ES-I3 (cell line): ENCODE measurements around the gene CTNNA2.

Experiments
- H3K36me3 ChIP-seq: 2 replicates; pipeline ENCODE4 v1.6.1; 2013; ENCODE audit warnings: mild to moderate bottlenecking, low read length, control low read depth, moderate library complexity; ENCODE audit not compliant: insufficient read depth
- H3K4me1 ChIP-seq: 2 replicates; pipeline ENCODE4 v1.6.1; 2013; ENCODE audit warnings: mild to moderate bottlenecking, control low read depth, low read length; ENCODE audit not compliant: insufficient read depth
- H3K9ac ChIP-seq: 2 replicates; pipeline ENCODE4 v1.6.1; 2013; ENCODE audit warnings: low read depth, mild to moderate bottlenecking, low read length, moderate library complexity
- H3K9me3 ChIP-seq: 2 replicates; pipeline ENCODE4 v1.6.1; 2013; ENCODE audit warnings: mild to moderate bottlenecking, low read length, moderate library complexity; ENCODE audit not compliant: control insufficient read depth, insufficient read depth

The CTNNA2 gene

GRCh38 chr2:79849949-79850348 is 337.1 kb downstream of the CTNNA2 start:
- Histone ChIP-seq H3K4me1 (no peaks in the 10 kb centered on the region), H3K9me3 (no peaks in the 10 kb centered on the region), H3K9ac (no peak overlapping the region), H3K36me3 (no peaks in the 10 kb centered on the region)

GRCh38 chr2:79850912-79851311 is 338.1 kb downstream of the CTNNA2 start:
- Histone ChIP-seq H3K9ac (no peak overlapping the region), H3K36me3 (no peaks in the 10 kb centered on the region), H3K9me3 (no peaks in the 10 kb centered on the region), H3K4me1 (no peaks in the 10 kb centered on the region)

GRCh38 chr2:79855264-79856006 is 342.6 kb downstream of the CTNNA2 start:
- H3K9me3 ChIP-seq, result no peaks in the 10 kb centered on the region
- no peaks in the 10 kb centered on the region for H3K36me3 ChIP-seq
- H3K9ac ChIP-seq, result no peak overlapping the region
- H3K4me1 ChIP-seq, result no peaks in the 10 kb centered on the region

- H3K36me3 ChIP-seq, result no peaks in the 10 kb centered on the region
- H3K9ac ChIP-seq, result no peak overlapping the region
- H3K4me1 ChIP-seq, result peaks cover 3% of the 10 kb centered on the region; the same call in 1 of the 2 replicates
- H3K9me3 ChIP-seq, result no peaks in the 10 kb centered on the region
Measured at GRCh38 chr2:79857888-79858287, 345.0 kb downstream of the CTNNA2 start.

- Histone ChIP-seq H3K9me3 (no peaks in the 10 kb centered on the region), H3K4me1 (peaks cover 3% of the 10 kb centered on the region; the same call in 1 of the 2 replicates), H3K36me3 (no peaks in the 10 kb centered on the region), H3K9ac (no peak overlapping the region)
Measured at GRCh38 chr2:79860228-79861058, 347.6 kb downstream of the CTNNA2 start.

- H3K4me1 ChIP-seq, result peaks cover 3% of the 10 kb centered on the region; the same call in 1 of the 2 replicates
- H3K9me3 ChIP-seq, result no peaks in the 10 kb centered on the region
- H3K36me3 ChIP-seq, result no peaks in the 10 kb centered on the region
- no peak overlapping the region for H3K9ac ChIP-seq
Measured at GRCh38 chr2:79861059-79861374, 348.2 kb downstream of the CTNNA2 start.

- H3K9me3 ChIP-seq, result no peaks in the 10 kb centered on the region
- peaks cover 3% of the 10 kb centered on the region; the same call in 1 of the 2 replicates for H3K4me1 ChIP-seq
- H3K9ac ChIP-seq, result no peak overlapping the region
- H3K36me3 ChIP-seq, result no peaks in the 10 kb centered on the region
Measured at GRCh38 chr2:79862756-79863155, 349.9 kb downstream of the CTNNA2 start.

GRCh38 chr2:79872656-79873055 is 359.8 kb downstream of the CTNNA2 start:
- Histone ChIP-seq H3K9me3 (no peaks in the 10 kb centered on the region), H3K9ac (no peak overlapping the region), H3K4me1 (no peaks in the 10 kb centered on the region), H3K36me3 (no peaks in the 10 kb centered on the region)

GRCh38 chr2:79874015-79874414 is 361.2 kb downstream of the CTNNA2 start:
- Histone ChIP-seq H3K36me3 (no peaks in the 10 kb centered on the region), H3K4me1 (no peaks in the 10 kb centered on the region), H3K9ac (no peak overlapping the region), H3K9me3 (no peaks in the 10 kb centered on the region)

GRCh38 chr2:79876430-79876829 is 363.6 kb downstream of the CTNNA2 start:
- H3K4me1 ChIP-seq, result no peaks in the 10 kb centered on the region
- H3K9me3 ChIP-seq, result no peaks in the 10 kb centered on the region; the same call in 1 of the 2 replicates
- H3K36me3 ChIP-seq, result no peaks in the 10 kb centered on the region
- H3K9ac ChIP-seq, result no peak overlapping the region

- H3K36me3 ChIP-seq, result no peaks in the 10 kb centered on the region
- H3K9me3 ChIP-seq, result no peaks in the 10 kb centered on the region; the same call in 1 of the 2 replicates
- no peaks in the 10 kb centered on the region for H3K4me1 ChIP-seq
- no peak overlapping the region for H3K9ac ChIP-seq
Measured at GRCh38 chr2:79882548-79882947, 369.7 kb downstream of the CTNNA2 start.

- no peaks in the 10 kb centered on the region for H3K4me1 ChIP-seq
- no peaks in the 10 kb centered on the region for H3K36me3 ChIP-seq
- no peak overlapping the region for H3K9ac ChIP-seq
- H3K9me3 ChIP-seq, result no peaks in the 10 kb centered on the region
Measured at GRCh38 chr2:79887747-79888374, 375.0 kb downstream of the CTNNA2 start.

- H3K4me1 ChIP-seq, result no peaks in the 10 kb centered on the region
- no peaks in the 10 kb centered on the region for H3K9me3 ChIP-seq
- no peak overlapping the region for H3K9ac ChIP-seq
- H3K36me3 ChIP-seq, result no peaks in the 10 kb centered on the region
Measured at GRCh38 chr2:79892123-79892522, 379.3 kb downstream of the CTNNA2 start.

- H3K9ac ChIP-seq, result no peak overlapping the region
- no peaks in the 10 kb centered on the region for H3K9me3 ChIP-seq
- peaks cover 6% of the 10 kb centered on the region for H3K4me1 ChIP-seq
- no peaks in the 10 kb centered on the region for H3K36me3 ChIP-seq
Measured at GRCh38 chr2:79899196-79899595, 386.3 kb downstream of the CTNNA2 start.
